GM12878 (cell line): Measurements from ENCODE around the gene TECPR1. TPM values are rescaled to one million over a fixed set of nuclear protein-coding genes. Genes with fewer than 3 reads are reported as not detected.

Experiments used
- ATAC-seq: fragments of 200-7000 bp; cut with Tn5 transposase; 3 replicates; pipeline ENCODE4 v1.9.1; 2020; ENCODE audit warnings: mild to moderate bottlenecking, moderate library complexity
- BruUV-seq: library from RNA; stranded (reverse); fragments of 400-500 nt; replicated peaks from 2 replicates; lab custom pipeline; 2021; lab: Mats Ljungman, UMichigan
- CTCF ChIA-PET: fragments of 300-600 bp; sonication (Branson Sonifier 250); formaldehyde crosslinking; extraction: SDS; loops from one replicate; lab custom pipeline; 2021; ENCODE audit warnings: inconsistent platforms; lab: Yijun Ruan, JAX
- POLR2A ChIA-PET: fragments of 350-600 bp; formaldehyde crosslinking; extraction: SDS; loops from one replicate; lab custom pipeline; 2021; ENCODE audit warnings: inconsistent platforms; lab: Charles Lee
- RAD21 ChIA-PET: fragments of 300-600 bp; sonication (Branson Sonifier 250); formaldehyde crosslinking; loops from one replicate; lab custom pipeline; 2023; ENCODE audit warnings: antibody characterized with exemption; ENCODE audit not compliant: unreplicated experiment; lab: Charles Lee
- SMC1A ChIA-PET: fragments of 300-600 bp; sonication (Branson Sonifier 250); formaldehyde crosslinking; loops from one replicate; lab custom pipeline; 2023; ENCODE audit not compliant: unreplicated experiment, uncharacterized antibody; lab: Charles Lee
- DNase-seq: peaks from one replicate; pipeline ENCODE4 v3.0.0-alpha.2; 2011; ENCODE audit warnings: low read depth, low spot score
- FAIRE-seq: peaks from 3 replicates; lab custom pipeline; 2011; peaks lifted over from hg19 to GRCh38; lab: Jason Lieb, UNC
- H2AFZ ChIP-seq: 2 replicates; pipeline ENCODE4 v1.6.0; 2011; ENCODE audit warnings: low read depth, low read length, control low read depth; ENCODE audit not compliant: control insufficient read depth
- H3K27ac ChIP-seq: 2 replicates; pipeline ENCODE4 v1.5.1; 2011; ENCODE audit warnings: control low read depth; ENCODE audit not compliant: control insufficient read depth, insufficient read depth
- H3K27me3 ChIP-seq, 2 experiments: replicated peaks in 1 of 2; 2 replicates each; pipeline versions ENCODE4 v1.6.0 to v1.6.1; 2011; ENCODE audit warnings: low read length in 1 of 2; ENCODE audit not compliant: control insufficient read depth in 2 of 2, insufficient read depth in 2 of 2
- H3K36me3 ChIP-seq, 2 experiments: 2 replicates each; pipeline ENCODE4 v1.5.1; 2011; ENCODE audit warnings: low read length in 1 of 2; ENCODE audit not compliant: control insufficient read depth in 2 of 2, insufficient read depth in 2 of 2
- H3K4me1 ChIP-seq: 2 replicates; pipeline ENCODE4 v1.6.1; 2011; ENCODE audit warnings: mild to moderate bottlenecking, low read length, moderate library complexity, mixed read lengths; ENCODE audit not compliant: control insufficient read depth, insufficient read depth
- H3K4me2 ChIP-seq: 2 replicates; pipeline ENCODE4 v1.6.0; 2011; ENCODE audit warnings: control low read depth; ENCODE audit not compliant: control insufficient read depth, insufficient read depth
- H3K4me3 ChIP-seq: fragments of 200-600 bp; sonication (generic); 2 replicates; pipeline ENCODE4 v1.5.1; 2016
- H3K79me2 ChIP-seq: 2 replicates; pipeline ENCODE4 v1.6.0; 2011; ENCODE audit warnings: low read length; ENCODE audit not compliant: control insufficient read depth, insufficient read depth
- H3K9ac ChIP-seq: 2 replicates; pipeline ENCODE4 v1.8.0; 2011; ENCODE audit warnings: low read length, control low read depth, mixed read lengths; ENCODE audit not compliant: control insufficient read depth, insufficient read depth
- H3K9me3 ChIP-seq: replicated peaks from 3 replicates; pipeline ENCODE4 v1.5.1; 2011; ENCODE audit warnings: mild to moderate bottlenecking, low read length; ENCODE audit not compliant: control insufficient read depth, insufficient read depth
- H4K20me1 ChIP-seq: 2 replicates; pipeline ENCODE4 v1.6.0; 2011; ENCODE audit not compliant: control insufficient read depth, insufficient read depth
- POLR2A ChIP-seq: IDR thresholded peaks from 2 replicates; pipeline ENCODE4 v1.6.1; 2011; ENCODE audit warnings: low read depth, mild to moderate bottlenecking, low read length
- STAT3 ChIP-seq: IDR thresholded peaks from 2 replicates; pipeline ENCODE4 v1.6.1; 2011; ENCODE audit warnings: low read depth, low read length, improper control_type of control experiment
- SUZ12 ChIP-seq: fragments of 200-600 bp; sonication (generic); IDR thresholded peaks from one replicate; pipeline ENCODE4 v1.6.1; 2018; ENCODE audit warnings: antibody characterized with exemption, mild to moderate bottlenecking; ENCODE audit not compliant: unreplicated experiment
- ZNF24 ChIP-seq: fragments of 450-650 bp; IDR thresholded peaks from 2 replicates; pipeline ENCODE4 v1.6.1; 2017; ENCODE audit warnings: antibody characterized with exemption, mild to moderate bottlenecking
- WGBS: methylation state at CpG from one replicate; pipeline ENCODE4 v1.1.6; 2016; ENCODE audit warnings: low lambda C conversion rate; ENCODE audit not compliant: insufficient replicate concordance, insufficient coverage; ENCODE audit errors: missing lambda C conversion rate; 5-methylcytosine and 5-hydroxymethylcytosine counted together
- in situ Hi-C: fragments of 300-500 bp; cut with MboI; formaldehyde crosslinking; loops from 9 replicates; pipeline ENCODE4 v1.14.3; 2018; ENCODE audit warnings: mixed read lengths
- intact Hi-C: fragments of 100-400 bp; cut with micrococcal nuclease; formaldehyde crosslinking; loops from one replicate; pipeline ENCODE4 v1.14.2; 2022; ENCODE audit not compliant: unreplicated experiment
- polyA plus RNA-seq, 11 experiments: library from polyadenylated mRNA; depleted of rRNA in 4 of 11; unstranded in 6 of 11; stranded (reverse) in 5 of 11; fragments of >200 nt; fragmentation: Nextera tagmentation in 4 of 11; fragmentation: Illumina TruSeq in 1 of 11; extraction: Ambion mirVana in 4 of 11; extraction: Trizol in 1 of 11; gene quantifications; 1 replicate in 1 of 11; 2 replicates in 10 of 11; pipeline versions ENCODE4 v1.2.1 to v1.2.3, GENCODE V29; 2011 to 2016; ENCODE audit warnings: inconsistent platforms in 2 of 11, missing spikeins in 2 of 11, low read depth in 1 of 11
- total RNA-seq, 4 experiments: library from RNA; depleted of rRNA in 3 of 4; stranded (reverse); fragments of >200 nt in 3 of 4; fragmentation: Illumina TruSeq in 1 of 4; extraction: Trizol in 1 of 4; gene quantifications; 2 replicates each; pipeline versions ENCODE4 v1.2.1 to v1.2.3, GENCODE V29; 2013 to 2021
- TF ChIP-seq, protein P1 (sequence below): fragments of 450-650 bp; IDR thresholded peaks from 2 replicates; pipeline ENCODE4 v1.6.1; 2017; ENCODE audit warnings: low read depth, mild to moderate bottlenecking, moderate library complexity

TECPR1 gene
- total and polyA plus RNA-seq, 10 of the 15 experiments (the other 5 are each of a cell fraction or from before 2014, with no cell fraction given), result 0.26 to 16.8 (median 4.2) TPM

DNA sequence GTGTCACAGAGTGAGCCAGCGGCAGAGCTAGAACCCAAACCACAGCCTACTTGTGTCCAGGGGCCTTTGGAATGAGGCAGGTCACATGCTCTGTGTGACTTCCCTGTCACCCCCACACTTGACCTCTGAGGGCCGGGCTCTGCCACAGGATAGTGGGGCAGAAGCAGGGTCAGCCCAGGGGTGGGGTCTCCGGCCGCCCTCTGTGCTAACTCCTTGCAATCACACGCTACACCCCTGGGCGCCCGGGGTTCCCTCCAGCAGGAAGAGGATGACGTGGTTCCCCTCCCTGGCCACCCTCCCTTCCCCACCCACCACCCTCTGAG lies 19.8 kb downstream of the TECPR1 start:
- Histone ChIP-seq H3K4me2 (no peak overlapping the region), H3K9me3 (no peaks in the 10 kb centered on the region), H3K4me1 (no peaks in the 10 kb centered on the region), H3K9ac (no peak overlapping the region), H2AFZ (no peak overlapping the region), H4K20me1 (no peaks in the 10 kb centered on the region), H3K27ac (no peak overlapping the region), H3K79me2 (no peaks in the 10 kb centered on the region), H3K27me3 (no peaks in the 10 kb centered on the region), H3K36me3 (no peaks in the 10 kb centered on the region), H3K4me3 (no peak overlapping the region)
- RAD21 ChIA-PET, result interaction anchor here (0.7 kb wide), 1 partner anchor 570 kb away, joined by 3 read pairs; no protein-coding TSS in a partner anchor
- BruUV-seq, result no TSS peak
- WGBS, result 98% methylated on average over 7 of the region's 8 CpGs
- CTCF ChIA-PET, result no interaction called here
- intact Hi-C loops, result no loop called here
- FAIRE-seq (no peak), DNase-seq (no peak), ATAC-seq (no peak)
- in situ Hi-C loops, result no loop called here
- POLR2A ChIA-PET, result no interaction called here
- TF ChIP-seq, protein P1, sequence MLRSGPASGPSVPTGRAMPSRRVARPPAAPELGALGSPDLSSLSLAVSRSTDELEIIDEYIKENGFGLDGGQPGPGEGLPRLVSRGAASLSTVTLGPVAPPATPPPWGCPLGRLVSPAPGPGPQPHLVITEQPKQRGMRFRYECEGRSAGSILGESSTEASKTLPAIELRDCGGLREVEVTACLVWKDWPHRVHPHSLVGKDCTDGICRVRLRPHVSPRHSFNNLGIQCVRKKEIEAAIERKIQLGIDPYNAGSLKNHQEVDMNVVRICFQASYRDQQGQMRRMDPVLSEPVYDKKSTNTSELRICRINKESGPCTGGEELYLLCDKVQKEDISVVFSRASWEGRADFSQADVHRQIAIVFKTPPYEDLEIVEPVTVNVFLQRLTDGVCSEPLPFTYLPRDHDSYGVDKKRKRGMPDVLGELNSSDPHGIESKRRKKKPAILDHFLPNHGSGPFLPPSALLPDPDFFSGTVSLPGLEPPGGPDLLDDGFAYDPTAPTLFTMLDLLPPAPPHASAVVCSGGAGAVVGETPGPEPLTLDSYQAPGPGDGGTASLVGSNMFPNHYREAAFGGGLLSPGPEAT, result no peak
- TF ChIP-seq SUZ12 (no peak), STAT3 (no peak)
- SMC1A ChIA-PET, result no interaction called here

DNA sequence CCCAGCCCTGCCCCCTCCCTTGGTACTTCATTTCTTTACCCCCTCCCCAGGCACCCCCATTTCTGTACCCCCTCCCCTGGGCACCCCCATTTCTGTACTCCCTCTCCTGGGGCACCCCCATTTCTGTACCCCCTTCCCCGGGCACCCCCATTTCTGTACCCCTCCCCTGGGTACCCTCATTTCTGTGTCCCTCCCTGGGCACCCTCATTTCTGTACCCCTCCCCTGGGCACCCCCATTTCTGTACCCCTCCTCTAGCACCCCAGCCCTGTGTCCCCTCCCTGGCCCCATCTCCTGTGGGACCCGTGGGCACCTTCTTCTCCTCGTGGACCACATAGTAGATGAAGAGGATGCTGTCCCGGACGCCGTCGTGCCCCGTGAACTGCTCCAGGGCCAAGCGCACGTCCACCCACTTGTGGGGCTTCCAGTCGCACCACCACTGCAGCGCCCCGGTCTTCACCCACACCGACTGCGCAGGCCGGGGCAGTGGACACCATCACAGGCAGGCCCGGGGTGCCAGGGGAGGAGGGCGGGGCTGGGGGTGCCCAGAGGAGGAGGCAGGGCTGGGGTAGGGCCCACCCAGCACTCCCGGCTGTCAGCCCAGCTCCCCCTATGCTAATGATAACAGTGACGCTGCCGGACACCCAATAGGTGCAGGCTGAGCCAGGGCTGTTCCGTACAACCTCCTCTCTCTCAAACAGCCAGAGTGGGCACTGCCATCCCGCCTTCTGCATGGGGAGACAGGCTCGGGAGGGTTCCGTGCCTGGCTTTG lies 20.4 kb downstream of the TECPR1 start:
- ChIA-PET CTCF (no interaction called here), RAD21 (interaction anchor here (0.7 kb wide), 1 partner anchor 571 kb away, joined by 3 read pairs; no protein-coding TSS in a partner anchor)
- H3K36me3 ChIP-seq, result no peaks in the 10 kb centered on the region

More for the DNA sequence above, 20.4 kb downstream of the TECPR1 start:
- TF ChIP-seq POLR2A (peak; percentile 17; the same call in 1 of the 2 replicates), ZNF24 (no peak)
- SMC1A ChIA-PET, result no interaction called here
- no peaks in the 10 kb centered on the region for H3K27me3 ChIP-seq
- no peak overlapping the region for H2AFZ ChIP-seq
- intact Hi-C loops (no loop called here), in situ Hi-C loops (no loop called here)
- no peaks in the 10 kb centered on the region for H3K9me3 ChIP-seq
- H3K27ac ChIP-seq, result no peak overlapping the region
- ATAC-seq (no peak), FAIRE-seq (no peak), DNase-seq (no peak)
- 95% methylated on average over 20 of the region's 25 CpGs for WGBS
- BruUV-seq, result no TSS peak
- H3K4me3 ChIP-seq, result no peak overlapping the region
- no peaks in the 10 kb centered on the region for H4K20me1 ChIP-seq
- H3K79me2 ChIP-seq, result no peaks in the 10 kb centered on the region
- H3K4me1 ChIP-seq, result no peaks in the 10 kb centered on the region
- no peak overlapping the region for H3K9ac ChIP-seq
- no peak overlapping the region for H3K4me2 ChIP-seq
- POLR2A ChIA-PET, result no interaction called here
